ENCODE data around the gene CGB1. TPM values are rescaled to one million over a fixed set of nuclear protein-coding genes. Genes with fewer than 3 reads are reported as not detected.
"Not testable (repeated sequence)": the region's sequence is repeated elsewhere in the genome, so short reads cannot be mapped to it uniquely, and the experiment has no call there.

Gene CGB1
- not detected for total RNA-seq

GRCh38 chr19:49036815-49037214, at the start of gene CGB1:
Gene CGB1, minus strand, starts transcription at chr19:49036895. Its CDS starts 184 bp downstream, at chr19:49036711.
- POLR2A ChIA-PET; H3K9me3 Mint-ChIP-seq; H3K27me3 Mint-ChIP-seq; H3K27ac Mint-ChIP-seq; CTCF ChIA-PET; H3K36me3 Mint-ChIP-seq (ENCODE audit: low read depth); H3K4me1 Mint-ChIP-seq; H3K4me3 Mint-ChIP-seq: not testable (repeated sequence)
- peak; percentile 53 for DNase-seq

GRCh38 chr19:49086296-49086695, 49.6 kb upstream of the CGB1 start:
- Mint-ChIP-seq H3K4me1 (peaks cover 45% of the 10 kb centered on the region), H3K27me3 (no peaks in the 10 kb centered on the region), H3K9me3 (no peaks in the 10 kb centered on the region), H3K27ac (peak overlapping the region; percentile 71), H3K36me3 (ENCODE audit: low read depth) (peaks cover 40% of the 10 kb centered on the region), H3K4me3 (peak overlapping the region; percentile 96)
- no peak for DNase-seq
- ChIA-PET CTCF (interaction anchor here (0.5 to 3.9 kb wide), 3 partner anchors 12 to 41 kb away, joined by 3 to 35 read pairs (median 5); no protein-coding TSS in a partner anchor), POLR2A (interaction anchor here (1.3 to 1.5 kb wide), 2 partner anchors 11 to 27 kb away, joined by 4 read pairs; no protein-coding TSS in a partner anchor)

DNA sequence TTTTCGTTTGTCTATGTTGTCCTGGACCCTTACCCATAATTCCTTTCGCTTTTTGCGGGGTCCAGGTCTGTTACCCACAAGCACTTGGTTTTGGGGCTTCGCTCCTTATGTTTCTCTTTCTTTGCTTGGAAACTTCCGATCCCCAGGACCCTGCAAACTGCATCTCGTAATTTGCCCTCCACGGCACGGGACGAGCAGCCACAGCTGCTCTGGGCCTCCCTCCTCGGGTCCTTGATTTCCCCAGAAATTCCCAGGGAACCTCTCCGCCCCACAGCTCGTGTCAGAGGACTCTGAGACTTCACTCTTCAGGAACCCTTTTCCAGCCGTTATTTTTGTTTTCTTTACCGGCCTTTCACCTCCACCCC, 49.2 kb upstream of the CGB1 start:
- Mint-ChIP-seq H3K36me3 (ENCODE audit: low read depth) (peaks cover 37% of the 10 kb centered on the region), H3K4me1 (peaks cover 43% of the 10 kb centered on the region), H3K27ac (peak overlapping the region; percentile 71), H3K27me3 (no peaks in the 10 kb centered on the region), H3K9me3 (no peaks in the 10 kb centered on the region), H3K4me3 (peak overlapping the region; percentile 96)
- no peak for DNase-seq
- ChIA-PET CTCF (interaction anchor here (0.9 to 3.9 kb wide), 2 partner anchors 12 to 28 kb away, joined by 3 to 35 read pairs; no protein-coding TSS in a partner anchor), POLR2A (interaction anchor here (1.3 to 1.5 kb wide), 2 partner anchors 12 to 27 kb away, joined by 4 read pairs; no protein-coding TSS in a partner anchor)

DNA sequence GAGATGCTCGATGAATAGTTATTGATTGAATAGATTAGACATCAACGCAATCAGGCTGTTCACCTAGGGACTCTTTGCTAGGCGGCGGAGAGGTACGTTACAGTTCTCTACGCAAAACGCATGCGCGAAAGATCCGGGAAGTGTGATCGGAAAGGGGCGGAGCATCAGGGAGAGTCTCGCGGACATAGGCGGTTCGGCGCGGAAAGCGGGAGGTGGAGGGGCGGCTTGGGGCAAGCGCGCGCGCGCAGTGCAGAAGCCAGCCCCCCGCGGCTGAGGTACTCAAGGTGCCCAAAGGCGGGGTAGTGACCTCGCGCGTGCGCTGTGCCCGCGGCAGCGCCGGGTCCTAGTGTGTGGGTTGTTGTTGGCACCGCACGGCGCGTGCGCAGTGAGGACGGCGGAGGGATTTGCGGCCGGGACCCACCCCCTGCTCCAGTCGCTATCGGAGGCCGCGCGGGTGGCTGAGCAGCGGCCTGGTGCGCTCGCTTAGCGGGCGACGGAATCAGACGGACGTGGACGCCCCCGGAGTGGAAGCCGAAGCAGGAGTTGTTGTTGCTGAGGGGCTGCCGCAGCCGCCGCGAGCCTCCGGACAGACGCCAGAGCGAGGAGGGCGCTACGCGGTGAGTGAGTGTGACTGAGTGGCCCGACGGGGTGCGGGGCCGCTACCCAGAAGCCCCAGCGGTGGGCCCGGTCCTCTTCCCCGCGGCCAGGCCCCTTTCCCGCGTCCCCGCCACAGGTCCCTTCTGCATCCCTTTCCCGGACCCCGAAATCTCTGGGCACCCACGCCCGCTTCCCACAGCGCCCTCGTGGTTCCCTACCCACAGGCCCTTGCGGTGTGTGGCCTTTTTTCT, 48.5 kb upstream of the CGB1 start, which contains the start of gene SNRNP70:
SNRNP70 (plus strand) TSS at position 432 of the 848 bp plus-strand sequence. CDS start 964 bp downstream, outside the sequence.
- CTCF ChIA-PET: interaction anchor here (0.9 to 3.9 kb wide), 2 partner anchors 13 to 28 kb away, joined by 3 to 35 read pairs; no protein-coding TSS in a partner anchor
- Mint-ChIP-seq H3K4me1 (peaks cover 38% of the 10 kb centered on the region), H3K4me3 (peak within 1 kb of the TSS; percentile 96), H3K27me3 (peaks cover under 1% of the 10 kb centered on the region), H3K27ac (peak within 1 kb of the TSS; percentile 71), H3K9me3 (no peaks in the 10 kb centered on the region), H3K36me3 (ENCODE audit: low read depth) (peaks cover 31% of the 10 kb centered on the region)
- DNase-seq: peak; percentile 99
- POLR2A ChIA-PET: interaction anchor here (1.3 kb wide), 1 partner anchor 28 kb away, joined by 4 read pairs; no protein-coding TSS in a partner anchor

DNA sequence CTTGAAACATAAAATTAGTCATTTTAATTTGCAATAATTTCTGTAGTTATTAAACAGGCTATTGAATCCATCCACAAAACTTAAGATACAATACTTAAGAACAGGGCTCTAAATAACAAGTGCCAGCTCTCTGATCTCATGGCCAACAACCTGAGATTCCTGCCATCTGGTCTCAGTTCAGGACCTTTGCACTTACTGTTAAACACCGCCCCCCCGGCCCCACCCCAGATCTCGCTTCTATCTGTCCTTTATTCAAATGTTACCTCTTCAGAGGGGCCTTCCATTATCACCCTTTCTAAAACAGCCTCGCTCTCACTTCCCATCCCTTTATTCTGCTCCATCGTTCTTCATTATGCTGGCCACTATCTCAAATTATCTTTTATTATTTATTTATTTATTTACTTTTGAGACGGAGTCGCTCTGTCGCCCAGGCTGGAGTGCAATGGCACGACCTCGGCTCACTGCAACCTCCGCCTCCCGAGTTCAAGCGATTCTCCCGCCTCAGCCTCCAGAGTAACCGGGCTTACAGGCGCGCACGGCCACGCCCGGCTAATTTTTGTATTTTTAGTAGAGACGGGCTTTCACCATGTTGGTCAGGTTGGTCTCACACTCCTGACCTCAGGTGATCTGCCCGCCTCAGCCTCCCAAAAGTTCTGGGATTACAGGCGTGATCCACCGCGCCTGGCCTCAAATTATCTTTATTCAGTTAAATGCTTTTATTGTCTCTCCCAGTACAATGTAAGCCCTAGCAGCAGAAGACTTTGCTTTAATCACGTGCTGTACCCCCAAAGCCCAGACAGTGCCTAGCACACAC, 47.7 kb upstream of the CGB1 start:
- Mint-ChIP-seq H3K4me3 (peak overlapping the region; percentile 96), H3K36me3 (ENCODE audit: low read depth) (peaks cover 29% of the 10 kb centered on the region), H3K4me1 (peaks cover 38% of the 10 kb centered on the region), H3K27ac (peak overlapping the region; percentile 71), H3K9me3 (no peaks in the 10 kb centered on the region), H3K27me3 (peaks cover 2% of the 10 kb centered on the region)
- DNase-seq: no peak
- ChIA-PET POLR2A (interaction anchor here (1.0 kb wide), 1 partner anchor 13 kb away, joined by 3 read pairs; no protein-coding TSS in a partner anchor), CTCF (interaction anchor here (0.7 kb wide), 1 partner anchor 281 kb away, joined by 3 read pairs; no protein-coding TSS in a partner anchor)

GRCh38 chr19:49081273-49081672, 44.6 kb upstream of the CGB1 start:
- Mint-ChIP-seq H3K27ac (no peak overlapping the region), H3K9me3 (no peaks in the 10 kb centered on the region), H3K4me3 (no peak overlapping the region), H3K4me1 (peaks cover 15% of the 10 kb centered on the region), H3K27me3 (peaks cover 2% of the 10 kb centered on the region), H3K36me3 (ENCODE audit: low read depth) (peaks cover 8% of the 10 kb centered on the region)
- DNase-seq: no peak
- ChIA-PET POLR2A (no interaction called here), CTCF (interaction anchor here (1.4 kb wide), 1 partner anchor 88 kb away, joined by 3 read pairs; the partner anchor contains the start of gene RUVBL2)

DNA sequence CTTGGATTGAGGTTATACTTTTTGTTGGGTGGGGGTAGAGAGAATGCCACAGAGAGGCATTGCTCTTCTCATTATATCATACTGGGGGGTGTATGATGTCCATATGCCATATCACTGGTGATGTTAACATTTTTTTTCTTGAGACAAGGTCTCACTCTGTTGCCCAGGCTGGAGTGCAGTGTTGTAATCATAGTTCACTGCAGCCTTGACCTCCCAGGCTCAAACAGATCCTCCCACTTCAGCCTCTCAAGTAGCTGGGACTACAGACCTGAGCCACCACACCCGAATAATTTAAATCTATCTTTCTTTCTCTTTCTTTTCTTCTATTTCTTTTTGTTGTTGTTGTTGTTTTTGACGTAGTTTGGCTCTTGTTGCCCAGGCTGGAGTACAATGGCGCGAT, 43.7 kb upstream of the CGB1 start:
- Mint-ChIP-seq H3K4me3 (no peak overlapping the region), H3K4me1 (peaks cover 11% of the 10 kb centered on the region), H3K36me3 (ENCODE audit: low read depth) (peaks cover 3% of the 10 kb centered on the region), H3K27ac (no peak overlapping the region), H3K27me3 (peaks cover 2% of the 10 kb centered on the region), H3K9me3 (no peaks in the 10 kb centered on the region)
- DNase-seq: no peak
- ChIA-PET CTCF (no interaction called here), POLR2A (no interaction called here)

DNA sequence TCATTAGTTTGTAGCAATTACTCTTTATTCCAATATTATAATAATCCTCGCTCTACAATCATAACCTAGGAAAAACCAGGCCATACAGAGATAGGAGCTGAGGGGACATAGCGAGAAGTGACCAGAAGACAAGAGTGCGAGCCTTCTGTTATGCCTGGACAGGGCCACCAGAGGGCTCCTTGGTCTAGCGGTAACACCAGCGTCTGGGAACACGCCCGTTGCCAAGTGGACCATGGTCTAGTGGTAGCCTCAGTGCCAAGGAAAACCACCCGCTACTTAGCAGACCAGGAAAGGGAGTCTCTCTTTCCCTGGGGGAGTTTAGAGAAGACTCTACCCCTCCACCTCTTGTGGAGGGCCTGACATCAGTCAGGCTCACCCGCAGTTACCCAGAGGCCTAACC, 38.2 kb upstream of the CGB1 start:
- POLR2A ChIA-PET; H3K4me1 Mint-ChIP-seq; H3K36me3 Mint-ChIP-seq (ENCODE audit: low read depth); H3K4me3 Mint-ChIP-seq; H3K9me3 Mint-ChIP-seq; H3K27ac Mint-ChIP-seq: not testable (repeated sequence)
- DNase-seq: peak; percentile 33
- H3K27me3 Mint-ChIP-seq: peaks cover 33% of the 10 kb centered on the region
- CTCF ChIA-PET: interaction anchor here (1.1 to 1.3 kb wide), 2 partner anchors 75 to 124 kb away, joined by 4 to 5 read pairs; no protein-coding TSS in a partner anchor

DNA sequence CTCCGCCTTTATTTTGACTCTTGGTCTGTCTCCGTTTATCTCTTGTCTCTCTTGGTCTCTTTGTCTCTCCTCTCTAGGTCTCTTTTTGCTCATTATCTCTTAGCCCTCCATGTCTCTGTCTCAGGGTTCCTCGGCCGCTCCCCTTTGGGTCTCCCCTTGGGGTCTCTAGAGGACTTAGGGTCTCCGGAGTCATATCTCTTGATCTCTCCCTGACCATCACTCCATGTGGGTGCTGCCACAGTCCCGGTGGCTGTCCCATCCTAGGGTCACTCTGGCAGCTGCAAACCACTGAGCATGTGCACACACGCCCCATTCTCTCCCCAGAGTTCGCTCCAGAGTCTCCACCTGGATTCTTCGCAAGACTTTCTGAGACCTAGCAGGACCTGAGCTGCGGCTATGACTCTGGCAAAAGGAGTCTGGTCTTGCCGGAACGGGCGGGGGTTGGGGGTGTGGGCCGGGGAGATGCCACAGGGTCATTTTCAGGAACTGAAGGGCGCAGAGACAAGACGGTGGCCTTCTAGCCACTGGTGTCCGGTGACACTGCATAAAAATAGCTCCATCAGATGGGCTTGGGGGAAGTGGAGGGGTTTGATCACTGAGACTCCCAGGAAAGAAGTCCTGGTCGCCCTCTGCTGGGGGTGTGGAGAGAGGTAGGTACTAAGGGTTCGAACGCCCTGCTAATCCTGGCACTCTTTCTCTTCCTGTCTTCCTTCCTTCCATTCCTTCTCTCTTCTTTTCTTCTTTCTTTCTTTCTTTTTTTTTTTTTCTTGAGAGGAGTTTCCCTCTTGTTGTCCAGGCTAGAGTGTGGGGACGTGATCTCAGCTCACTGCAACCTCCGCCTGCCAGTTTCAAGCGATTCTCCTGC, 37.1 kb upstream of the CGB1 start:
- POLR2A ChIA-PET: no interaction called here
- Mint-ChIP-seq H3K4me3 (no peak overlapping the region), H3K9me3 (no peaks in the 10 kb centered on the region), H3K36me3 (ENCODE audit: low read depth) (peaks cover 2% of the 10 kb centered on the region), H3K27me3 (peaks cover 43% of the 10 kb centered on the region), H3K27ac (peak overlapping the region; percentile 12), H3K4me1 (peaks cover 7% of the 10 kb centered on the region)
- DNase-seq: no peak
- CTCF ChIA-PET: interaction anchor here (0.6 to 1.1 kb wide), 3 partner anchors 74 to 80 kb away, joined by 3 to 5 read pairs (median 3); partner anchors contain the start of genes GYS1 and RUVBL2

DNA sequence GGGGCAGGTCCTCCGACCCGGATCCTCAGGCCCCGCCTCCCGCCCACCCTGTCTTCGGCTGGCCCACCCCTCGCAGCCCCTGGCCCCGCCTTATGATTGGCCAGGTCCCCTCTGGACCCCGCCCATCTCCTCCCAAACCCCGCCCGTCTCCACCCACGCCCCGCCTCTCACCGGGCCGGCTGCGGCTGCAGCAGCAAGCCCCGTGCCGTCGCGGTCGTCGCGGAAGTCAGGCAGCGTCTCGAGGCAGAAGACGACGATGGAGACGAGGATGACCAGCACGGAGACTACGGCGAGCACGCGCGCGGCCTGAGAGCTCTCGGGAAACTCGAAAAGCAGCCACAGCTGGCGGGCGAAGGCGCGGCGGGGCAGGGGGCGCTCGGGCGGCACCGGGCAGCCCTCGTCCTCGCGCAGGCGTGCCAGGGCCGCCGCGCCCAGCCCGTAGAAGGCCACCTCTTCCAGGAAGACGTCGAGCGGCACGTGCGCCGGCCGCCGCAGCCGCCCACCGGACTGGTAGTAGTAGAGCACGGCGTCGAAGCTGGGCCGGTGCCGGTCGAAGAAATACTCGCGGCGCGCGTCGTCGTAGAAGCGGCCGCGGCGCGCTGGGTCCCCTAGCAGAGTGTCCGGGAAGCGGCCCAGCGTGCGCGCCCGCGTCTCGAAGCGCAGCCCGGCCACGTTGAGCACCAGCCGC, 35.3 kb upstream of the CGB1 start:
- ChIA-PET POLR2A (no interaction called here), CTCF (interaction anchor here (1.2 kb wide), 1 partner anchor 34 kb away, joined by 3 read pairs; no protein-coding TSS in a partner anchor)
- H3K4me3 Mint-ChIP-seq: no peak overlapping the region
- no peaks in the 10 kb centered on the region for H3K9me3 Mint-ChIP-seq
- H3K27ac Mint-ChIP-seq: no peak overlapping the region
- H3K27me3 Mint-ChIP-seq: peaks cover 53% of the 10 kb centered on the region
- H3K4me1 Mint-ChIP-seq: peaks cover 7% of the 10 kb centered on the region
- no peak for DNase-seq
- peaks cover 2% of the 10 kb centered on the region for H3K36me3 Mint-ChIP-seq (ENCODE audit: low read depth)

DNA sequence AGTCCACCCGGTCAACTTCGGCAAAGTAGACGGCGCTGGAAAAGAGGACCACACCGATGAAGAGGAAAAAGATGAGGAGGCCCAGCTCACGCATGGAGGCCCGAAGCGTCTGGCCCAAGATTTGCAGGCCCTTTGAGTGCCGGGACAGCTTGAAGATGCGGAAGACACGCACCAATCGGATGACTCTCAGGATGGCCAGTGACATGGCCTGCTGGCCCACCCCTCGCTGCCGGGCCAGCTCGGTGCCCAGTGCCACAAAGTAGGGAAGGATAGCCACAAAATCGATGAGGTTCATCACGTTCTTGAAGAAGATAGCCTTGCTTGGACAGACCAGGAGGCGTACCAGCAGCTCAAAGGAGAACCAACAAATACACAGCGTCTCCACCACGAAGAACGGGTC, 33.7 kb upstream of the CGB1 start:
- Mint-ChIP-seq H3K4me3 (no peak overlapping the region), H3K27ac (no peak overlapping the region), H3K36me3 (ENCODE audit: low read depth) (peaks cover 2% of the 10 kb centered on the region), H3K9me3 (no peaks in the 10 kb centered on the region), H3K27me3 (peaks cover 68% of the 10 kb centered on the region), H3K4me1 (peaks cover 7% of the 10 kb centered on the region)
- POLR2A ChIA-PET: interaction anchor here (1.5 kb wide), 1 partner anchor 12 kb away, joined by 3 read pairs; no protein-coding TSS in a partner anchor
- CTCF ChIA-PET: interaction anchor here (1.6 kb wide), 1 partner anchor 28 kb away, joined by 10 read pairs; no protein-coding TSS in a partner anchor
- DNase-seq: no peak

All from activated CD4-positive, alpha-beta memory T cell treated with anti-CD3 and anti-CD28 coated beads, Interleukin-2, amount 10 ng/mL, durations not matched to agents 7 days and 5 days (primary cell).